Gastrocnemius medialis (tissue), 4 donors: ENCODE results near the gene ZNF362.

ENCODE experiments used
- POLR2A ChIP-seq, 2 donors: fragments of 450-650 bp; IDR thresholded peaks; one replicate each; pipeline ENCODE4 v1.6.1; 2017; ENCODE audit warnings: antibody characterized with exemption in 2 of 2, mild to moderate bottlenecking in 2 of 2, moderate library complexity in 2 of 2
- TF ChIP-seq, protein P1 (sequence below), 5 experiments: fragments of 450-650 bp in 3 of 5; fragments of 200-600 bp in 2 of 5; sonication (generic) in 2 of 5; IDR thresholded peaks in 4 of 5; conservative IDR thresholded peaks in 1 of 5; 1 replicate in 4 of 5; 2 replicates in 1 of 5; pipeline ENCODE4 v1.5.1; 2016 to 2019; ENCODE audit warnings: antibody characterized with exemption in 5 of 5, mild to moderate bottlenecking in 3 of 5, moderate library complexity in 3 of 5

DNA sequence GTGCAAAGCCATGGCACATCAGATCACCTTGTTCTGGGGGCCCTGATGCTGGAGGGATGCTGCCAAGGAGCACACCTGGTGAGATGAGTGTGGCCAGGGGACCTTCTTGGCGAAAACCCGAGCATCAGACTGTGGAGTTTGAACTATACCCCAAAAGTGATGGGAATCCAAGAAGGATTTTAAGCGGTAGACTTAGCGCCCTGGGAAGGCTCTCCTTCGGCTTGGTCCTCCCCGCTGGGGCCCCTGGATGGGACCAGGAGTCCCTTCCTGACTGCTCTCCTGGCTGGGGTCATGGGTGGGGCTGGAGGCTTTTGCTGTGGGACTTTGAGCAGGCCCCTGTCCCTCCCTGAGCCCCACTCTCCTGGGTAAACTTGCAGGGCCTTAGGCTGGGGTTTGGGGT, 10.5 kb downstream of the ZNF362 start:
- TF ChIP-seq POLR2A (IDR thresholded peaks at IDR 0.05) = no peak
- TF ChIP-seq, protein P1, sequence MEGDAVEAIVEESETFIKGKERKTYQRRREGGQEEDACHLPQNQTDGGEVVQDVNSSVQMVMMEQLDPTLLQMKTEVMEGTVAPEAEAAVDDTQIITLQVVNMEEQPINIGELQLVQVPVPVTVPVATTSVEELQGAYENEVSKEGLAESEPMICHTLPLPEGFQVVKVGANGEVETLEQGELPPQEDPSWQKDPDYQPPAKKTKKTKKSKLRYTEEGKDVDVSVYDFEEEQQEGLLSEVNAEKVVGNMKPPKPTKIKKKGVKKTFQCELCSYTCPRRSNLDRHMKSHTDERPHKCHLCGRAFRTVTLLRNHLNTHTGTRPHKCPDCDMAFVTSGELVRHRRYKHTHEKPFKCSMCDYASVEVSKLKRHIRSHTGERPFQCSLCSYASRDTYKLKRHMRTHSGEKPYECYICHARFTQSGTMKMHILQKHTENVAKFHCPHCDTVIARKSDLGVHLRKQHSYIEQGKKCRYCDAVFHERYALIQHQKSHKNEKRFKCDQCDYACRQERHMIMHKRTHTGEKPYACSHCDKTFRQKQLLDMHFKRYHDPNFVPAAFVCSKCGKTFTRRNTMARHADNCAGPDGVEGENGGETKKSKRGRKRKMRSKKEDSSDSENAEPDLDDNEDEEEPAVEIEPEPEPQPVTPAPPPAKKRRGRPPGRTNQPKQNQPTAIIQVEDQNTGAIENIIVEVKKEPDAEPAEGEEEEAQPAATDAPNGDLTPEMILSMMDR (IDR thresholded peaks at IDR 0.05 in 4 of 5, conservative IDR thresholded peaks at IDR 0.05 in 1 of 5) = no peak
